ENCODE results near the gene TPD52L2.
"Not testable (repeated sequence)": the region's sequence is repeated elsewhere in the genome, so short reads cannot be mapped to it uniquely, and the experiment has no call there.

TPD52L2 gene

DNA sequence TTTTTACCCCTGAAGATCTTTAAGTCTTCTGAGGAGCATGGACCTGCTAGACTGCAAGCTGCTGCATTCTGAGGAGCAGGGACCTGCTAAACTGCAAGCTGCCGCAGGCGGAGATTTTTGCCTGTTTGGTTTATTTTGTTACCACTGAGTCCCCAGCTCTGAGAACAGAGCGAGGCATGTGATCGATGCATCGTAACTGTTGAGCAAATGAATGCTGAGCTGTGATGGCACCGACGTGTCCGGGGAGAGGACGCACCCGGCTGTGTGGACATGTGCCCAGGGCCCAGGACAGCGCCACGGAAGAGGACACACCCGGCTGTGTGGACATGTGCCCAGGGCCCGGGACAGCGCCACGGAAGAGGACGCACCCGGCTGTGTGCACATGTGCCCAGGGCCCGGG, 54.1 kb downstream of the TPD52L2 start:
- Histone ChIP-seq H3K4me3 (ENCODE audit: low read length) (no peak overlapping the region), H3K27me3 (ENCODE audit: insufficient read depth, low read length) (no peaks in the 10 kb centered on the region), H3K36me3 (ENCODE audit: insufficient read depth, low read depth, low read length) (peaks cover 5% of the 10 kb centered on the region), H3K9ac (ENCODE audit: low read depth, low read length) (no peak overlapping the region), H3K4me1 (ENCODE audit: insufficient read depth, low read length) (no peaks in the 10 kb centered on the region), H3K9me3 (ENCODE audit: insufficient read depth, low read depth, low read length) (no peaks in the 10 kb centered on the region), H3K27ac (ENCODE audit: low read length) (no peak overlapping the region)

- H3K27ac ChIP-seq (ENCODE audit: low read length) = no peak overlapping the region
- H3K27me3 ChIP-seq (ENCODE audit: insufficient read depth, low read length) = no peaks in the 10 kb centered on the region
- H3K4me1 ChIP-seq (ENCODE audit: insufficient read depth, low read length) = no peaks in the 10 kb centered on the region
- H3K9ac ChIP-seq (ENCODE audit: low read depth, low read length) = no peak overlapping the region
- H3K4me3 ChIP-seq (ENCODE audit: low read length) = no peak overlapping the region
- peaks cover 5% of the 10 kb centered on the region for H3K36me3 ChIP-seq (ENCODE audit: insufficient read depth, low read depth, low read length)
- H3K9me3 ChIP-seq (ENCODE audit: insufficient read depth, low read depth, low read length) = no peaks in the 10 kb centered on the region
These were observed 55.2 kb downstream of the TPD52L2 start for GRCh38 chr20:63920226-63920625.

DNA sequence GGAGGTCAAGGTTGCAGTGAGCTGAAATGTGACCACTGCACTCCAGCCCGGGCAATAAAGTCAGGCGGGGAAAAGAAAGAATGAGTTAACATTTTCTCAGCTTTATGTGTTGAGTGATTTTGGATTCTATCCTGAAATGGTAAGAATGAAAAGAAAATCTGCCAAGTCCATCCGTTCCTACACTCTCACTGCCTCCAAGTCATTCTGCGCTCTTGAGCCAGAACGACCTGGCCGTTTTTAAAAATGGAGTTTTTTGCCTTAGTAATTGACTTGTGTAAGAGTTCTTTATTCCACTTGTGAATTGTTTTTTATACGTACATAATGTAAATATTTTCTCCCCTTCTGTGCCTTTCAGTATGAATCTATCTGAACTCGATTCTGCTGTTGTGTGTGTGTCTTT, 58.6 kb downstream of the TPD52L2 start:
- H3K4me3 ChIP-seq (ENCODE audit: low read length) = no peak overlapping the region
- peaks cover 15% of the 10 kb centered on the region for H3K36me3 ChIP-seq (ENCODE audit: insufficient read depth, low read depth, low read length)
- H3K27ac ChIP-seq (ENCODE audit: low read length) = no peak overlapping the region
- H3K9ac ChIP-seq (ENCODE audit: low read depth, low read length) = no peak overlapping the region
- H3K27me3 ChIP-seq (ENCODE audit: insufficient read depth, low read length) = no peaks in the 10 kb centered on the region
- H3K9me3 ChIP-seq (ENCODE audit: insufficient read depth, low read depth, low read length) = no peaks in the 10 kb centered on the region
- no peaks in the 10 kb centered on the region for H3K4me1 ChIP-seq (ENCODE audit: insufficient read depth, low read length)

DNA sequence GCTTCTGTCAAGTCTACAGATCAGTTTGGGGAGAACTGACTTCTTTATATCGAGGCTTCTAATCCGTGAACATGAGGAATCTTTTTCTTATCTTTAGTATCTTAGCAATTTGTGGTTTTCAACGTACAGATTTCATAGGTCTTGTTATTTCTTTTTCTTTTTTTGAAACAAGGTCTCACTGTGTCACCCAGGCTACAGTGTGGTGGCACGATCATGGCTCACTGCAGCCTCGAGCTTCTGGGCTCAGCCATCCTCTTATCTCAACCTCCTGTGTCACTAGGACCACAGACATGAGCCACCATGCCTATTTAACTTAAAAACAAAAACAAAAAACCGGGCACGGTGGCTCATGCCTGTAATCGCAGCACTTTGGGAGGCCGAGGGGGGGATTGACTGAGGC, 59.2 kb downstream of the TPD52L2 start:
- H3K27ac ChIP-seq (ENCODE audit: low read length) = no peak overlapping the region
- no peaks in the 10 kb centered on the region for H3K27me3 ChIP-seq (ENCODE audit: insufficient read depth, low read length)
- H3K4me3 ChIP-seq (ENCODE audit: low read length) = no peak overlapping the region
- H3K9me3 ChIP-seq (ENCODE audit: insufficient read depth, low read depth, low read length) = no peaks in the 10 kb centered on the region
- no peak overlapping the region for H3K9ac ChIP-seq (ENCODE audit: low read depth, low read length)
- H3K36me3 ChIP-seq (ENCODE audit: insufficient read depth, low read depth, low read length) = peaks cover 20% of the 10 kb centered on the region
- H3K4me1 ChIP-seq (ENCODE audit: insufficient read depth, low read length) = no peaks in the 10 kb centered on the region

GRCh38 chr20:63926298-63926697, 61.2 kb downstream of the TPD52L2 start:
- no peaks in the 10 kb centered on the region for H3K27me3 ChIP-seq (ENCODE audit: insufficient read depth, low read length)
- no peak overlapping the region for H3K9ac ChIP-seq (ENCODE audit: low read depth, low read length)
- H3K4me3 ChIP-seq (ENCODE audit: low read length) = no peak overlapping the region
- no peak overlapping the region for H3K27ac ChIP-seq (ENCODE audit: low read length)
- no peaks in the 10 kb centered on the region for H3K9me3 ChIP-seq (ENCODE audit: insufficient read depth, low read depth, low read length)
- peaks cover 31% of the 10 kb centered on the region for H3K36me3 ChIP-seq (ENCODE audit: insufficient read depth, low read depth, low read length)
- H3K4me1 ChIP-seq (ENCODE audit: insufficient read depth, low read length) = no peaks in the 10 kb centered on the region

DNA sequence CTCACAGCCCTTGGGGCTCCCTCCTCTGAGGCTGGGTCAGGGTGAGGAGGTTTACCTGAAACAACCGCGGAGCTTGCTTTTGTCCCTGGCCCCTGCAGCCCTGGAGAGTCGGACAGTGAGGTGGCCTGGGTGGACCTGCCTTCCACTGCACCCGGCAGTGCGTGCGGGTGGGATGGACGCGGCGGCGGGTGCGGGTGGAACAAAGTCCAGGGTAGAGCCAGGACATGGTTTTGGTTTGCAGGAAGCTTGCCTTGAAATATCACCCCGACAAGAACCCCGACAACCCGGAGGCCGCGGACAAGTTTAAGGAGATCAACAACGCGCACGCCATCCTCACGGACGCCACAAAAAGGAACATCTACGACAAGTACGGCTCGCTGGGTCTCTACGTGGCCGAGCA, 64.0 kb downstream of the TPD52L2 start:
- no peaks in the 10 kb centered on the region for H3K4me1 ChIP-seq (ENCODE audit: insufficient read depth, low read length)
- no peak overlapping the region for H3K9ac ChIP-seq (ENCODE audit: low read depth, low read length)
- H3K36me3 ChIP-seq (ENCODE audit: insufficient read depth, low read depth, low read length) = peaks cover 44% of the 10 kb centered on the region
- no peak overlapping the region for H3K27ac ChIP-seq (ENCODE audit: low read length)
- no peak overlapping the region for H3K4me3 ChIP-seq (ENCODE audit: low read length)
- no peaks in the 10 kb centered on the region for H3K27me3 ChIP-seq (ENCODE audit: insufficient read depth, low read length)
- no peaks in the 10 kb centered on the region for H3K9me3 ChIP-seq (ENCODE audit: insufficient read depth, low read depth, low read length)

DNA sequence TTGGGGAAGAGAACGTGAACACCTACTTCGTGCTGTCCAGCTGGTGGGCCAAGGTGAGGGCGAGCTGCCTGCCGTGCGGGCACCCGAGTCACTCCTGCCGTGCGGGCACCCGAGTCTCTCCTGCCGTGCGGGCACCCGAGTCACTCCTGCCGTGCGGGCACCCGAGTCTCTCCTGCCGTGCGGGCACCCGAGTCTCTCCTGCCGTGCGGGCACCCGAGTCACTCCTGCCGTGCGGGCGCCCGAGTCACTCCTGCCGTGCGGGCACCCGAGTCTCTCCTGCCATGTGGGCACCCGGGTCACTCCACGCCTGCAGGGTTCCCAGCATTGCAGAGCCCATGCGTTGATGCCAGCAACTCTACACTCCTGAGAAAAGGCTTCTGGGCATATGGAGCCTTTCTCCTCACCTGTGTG, 64.4 kb downstream of the TPD52L2 start:
- H3K36me3 ChIP-seq (ENCODE audit: insufficient read depth, low read depth, low read length) = peaks cover 45% of the 10 kb centered on the region
- H3K4me3 ChIP-seq (ENCODE audit: low read length); H3K9me3 ChIP-seq (ENCODE audit: insufficient read depth, low read depth, low read length); H3K27me3 ChIP-seq (ENCODE audit: insufficient read depth, low read length); H3K9ac ChIP-seq (ENCODE audit: low read depth, low read length); H3K4me1 ChIP-seq (ENCODE audit: insufficient read depth, low read length); H3K27ac ChIP-seq (ENCODE audit: low read length): not testable (repeated sequence)

- Histone ChIP-seq H3K36me3 (ENCODE audit: insufficient read depth, low read depth, low read length) (peaks cover 56% of the 10 kb centered on the region), H3K4me3 (ENCODE audit: low read length) (no peak overlapping the region), H3K9ac (ENCODE audit: low read depth, low read length) (no peak overlapping the region), H3K4me1 (ENCODE audit: insufficient read depth, low read length) (no peaks in the 10 kb centered on the region), H3K9me3 (ENCODE audit: insufficient read depth, low read depth, low read length) (no peaks in the 10 kb centered on the region), H3K27ac (ENCODE audit: low read length) (no peak overlapping the region), H3K27me3 (ENCODE audit: insufficient read depth, low read length) (no peaks in the 10 kb centered on the region)
These were observed 66.0 kb downstream of the TPD52L2 start for GRCh38 chr20:63930971-63931553.

DNA sequence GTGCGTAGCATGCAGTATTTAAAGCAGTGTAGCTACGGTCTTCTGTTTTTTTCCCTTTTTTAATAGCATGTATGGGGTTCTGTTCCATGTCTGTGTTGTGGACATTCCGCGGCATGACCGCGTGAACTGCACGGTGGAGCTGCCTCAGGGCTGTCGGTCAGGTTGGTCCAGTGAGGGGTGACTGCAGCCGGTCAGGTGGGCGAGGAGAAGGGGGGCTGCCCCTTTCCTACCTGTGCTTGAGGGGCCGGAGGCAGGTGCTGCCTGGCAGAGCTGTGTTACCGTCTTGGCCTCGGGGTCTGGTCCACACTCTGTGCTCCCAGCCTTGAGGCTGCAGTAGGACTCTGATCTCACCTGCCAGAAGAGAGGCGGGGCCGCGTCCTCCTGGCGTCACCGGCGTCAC, 66.7 kb downstream of the TPD52L2 start:
- H3K27me3 ChIP-seq (ENCODE audit: insufficient read depth, low read length) = no peaks in the 10 kb centered on the region
- no peaks in the 10 kb centered on the region for H3K9me3 ChIP-seq (ENCODE audit: insufficient read depth, low read depth, low read length)
- H3K4me3 ChIP-seq (ENCODE audit: low read length) = no peak overlapping the region
- no peaks in the 10 kb centered on the region for H3K4me1 ChIP-seq (ENCODE audit: insufficient read depth, low read length)
- H3K9ac ChIP-seq (ENCODE audit: low read depth, low read length) = no peak overlapping the region
- H3K36me3 ChIP-seq (ENCODE audit: insufficient read depth, low read depth, low read length) = peaks cover 52% of the 10 kb centered on the region
- no peak overlapping the region for H3K27ac ChIP-seq (ENCODE audit: low read length)

GRCh38 chr20:63932606-63933160, 67.6 kb downstream of the TPD52L2 start:
- H3K4me1 ChIP-seq (ENCODE audit: insufficient read depth, low read length) = no peaks in the 10 kb centered on the region
- H3K27me3 ChIP-seq (ENCODE audit: insufficient read depth, low read length) = no peaks in the 10 kb centered on the region
- no peak overlapping the region for H3K27ac ChIP-seq (ENCODE audit: low read length)
- H3K9ac ChIP-seq (ENCODE audit: low read depth, low read length) = no peak overlapping the region
- H3K4me3 ChIP-seq (ENCODE audit: low read length) = no peak overlapping the region
- no peaks in the 10 kb centered on the region for H3K9me3 ChIP-seq (ENCODE audit: insufficient read depth, low read depth, low read length)
- peaks cover 50% of the 10 kb centered on the region for H3K36me3 ChIP-seq (ENCODE audit: insufficient read depth, low read depth, low read length)

DNA sequence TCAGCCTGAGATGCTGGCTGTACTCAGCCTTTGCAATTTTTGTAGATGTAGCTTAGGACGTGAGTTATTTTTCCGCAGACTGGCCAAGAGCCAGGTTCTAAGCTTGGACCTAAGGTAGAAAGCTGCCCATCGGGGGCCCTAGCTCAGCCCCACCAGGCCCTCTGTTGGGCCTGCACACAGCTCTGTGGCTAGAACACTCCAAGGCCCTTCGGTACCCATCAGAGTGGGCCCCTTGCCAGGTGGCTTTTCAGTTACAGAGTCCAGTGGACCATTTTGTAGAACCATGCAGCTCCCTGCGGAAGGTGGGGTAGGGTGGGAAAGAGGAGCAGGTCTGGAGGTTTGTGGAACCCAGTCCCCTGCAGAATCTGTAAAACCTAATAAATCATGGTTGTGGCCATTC, 68.6 kb downstream of the TPD52L2 start:
- Histone ChIP-seq H3K4me1 (ENCODE audit: insufficient read depth, low read length) (no peaks in the 10 kb centered on the region), H3K27ac (ENCODE audit: low read length) (no peak overlapping the region), H3K4me3 (ENCODE audit: low read length) (no peak overlapping the region), H3K36me3 (ENCODE audit: insufficient read depth, low read depth, low read length) (peaks cover 42% of the 10 kb centered on the region), H3K9me3 (ENCODE audit: insufficient read depth, low read depth, low read length) (no peaks in the 10 kb centered on the region), H3K9ac (ENCODE audit: low read depth, low read length) (no peak overlapping the region), H3K27me3 (ENCODE audit: insufficient read depth, low read length) (no peaks in the 10 kb centered on the region)

DNA sequence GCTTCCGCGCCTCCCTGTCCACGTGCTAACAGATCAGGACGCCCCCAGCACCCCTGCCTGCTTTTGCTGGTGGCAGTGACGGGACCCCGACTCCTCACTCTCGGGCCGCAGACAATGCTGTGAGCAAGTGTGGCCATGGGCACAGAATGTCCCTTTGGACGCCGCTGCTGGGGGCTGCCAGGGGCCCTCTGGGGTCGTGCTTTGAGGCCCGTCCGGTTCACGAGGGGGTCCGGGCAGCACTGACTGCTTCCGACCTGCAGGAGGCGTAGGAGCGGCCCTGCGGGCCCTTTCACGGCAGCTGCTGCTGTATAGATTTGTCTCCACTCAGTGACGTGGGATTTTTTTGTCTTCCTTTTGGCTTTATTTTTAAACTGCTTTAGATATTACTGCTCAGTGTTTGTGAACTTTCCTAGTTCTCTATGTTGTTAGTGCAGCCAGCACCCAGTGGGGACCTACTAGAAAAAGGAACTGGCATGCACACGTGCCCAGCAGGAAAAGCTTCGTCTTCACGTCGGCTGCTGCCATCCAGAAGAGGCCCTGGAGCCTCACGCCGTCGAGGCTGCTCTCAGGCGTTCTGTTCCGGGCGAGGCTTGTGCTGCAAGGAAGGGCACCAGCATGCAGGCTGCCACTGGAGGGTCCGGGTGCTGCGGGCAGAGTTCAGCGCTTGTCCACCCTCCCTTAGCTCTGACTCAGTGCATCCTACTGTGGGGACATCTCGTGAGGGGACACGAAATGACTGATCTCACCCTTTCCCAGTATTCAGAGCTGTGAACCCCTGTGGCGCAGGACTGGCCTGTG, 69.4 kb downstream of the TPD52L2 start:
- Histone ChIP-seq H3K9ac (ENCODE audit: low read depth, low read length) (no peak overlapping the region), H3K27me3 (ENCODE audit: insufficient read depth, low read length) (no peaks in the 10 kb centered on the region), H3K4me3 (ENCODE audit: low read length) (no peak overlapping the region), H3K36me3 (ENCODE audit: insufficient read depth, low read depth, low read length) (peaks cover 36% of the 10 kb centered on the region), H3K27ac (ENCODE audit: low read length) (no peak overlapping the region), H3K4me1 (ENCODE audit: insufficient read depth, low read length) (no peaks in the 10 kb centered on the region), H3K9me3 (ENCODE audit: insufficient read depth, low read depth, low read length) (no peaks in the 10 kb centered on the region)

Data from iPS-20b (cell line).